T follicular helper cell (primary cell): ENCODE data around the gene ZNF862.
"Not testable (repeated sequence)": the region's sequence is repeated elsewhere in the genome, so short reads cannot be mapped to it uniquely, and the experiment has no call there.

Experiments
- DNase-seq: peaks from one replicate; pipeline ENCODE4 v3.0.0-alpha.2; 2020; ENCODE audit warnings: low read depth

ZNF862 gene

GRCh38 chr7:149880638-149881311 lies 42.6 kb downstream of the ZNF862 start:
- DNase-seq, result no peak

GRCh38 chr7:149881328-149882247 lies 43.4 kb downstream of the ZNF862 start:
- DNase-seq, result no peak

GRCh38 chr7:149882248-149883047 lies 44.3 kb downstream of the ZNF862 start:
- no peak for DNase-seq

- no peak for DNase-seq
These were observed 44.9 kb downstream of the ZNF862 start for GRCh38 chr7:149883048-149883438.

- DNase-seq, result no peak
These were observed 45.3 kb downstream of the ZNF862 start for GRCh38 chr7:149883452-149883861.

- no peak for DNase-seq
These were observed 45.8 kb downstream of the ZNF862 start for GRCh38 chr7:149884016-149884415.

- DNase-seq, result no peak
These were observed 46.4 kb downstream of the ZNF862 start for GRCh38 chr7:149884541-149884940.

GRCh38 chr7:149885191-149886017 lies 47.2 kb downstream of the ZNF862 start:
- no peak for DNase-seq

- no peak for DNase-seq
These were observed 47.8 kb downstream of the ZNF862 start for GRCh38 chr7:149886018-149886415.

GRCh38 chr7:149887311-149887710 lies 49.1 kb downstream of the ZNF862 start:
- no peak for DNase-seq

GRCh38 chr7:149890715-149891114 lies 52.5 kb downstream of the ZNF862 start:
- not testable (repeated sequence) for DNase-seq

GRCh38 chr7:149894957-149895356 lies 56.8 kb downstream of the ZNF862 start:
- not testable (repeated sequence) for DNase-seq

- DNase-seq, result not testable (repeated sequence)
These were observed 69.7 kb downstream of the ZNF862 start for GRCh38 chr7:149907776-149908376.

GRCh38 chr7:149910219-149910618 lies 72.0 kb downstream of the ZNF862 start:
- DNase-seq, result not testable (repeated sequence)

GRCh38 chr7:149912126-149912525 lies 74.0 kb downstream of the ZNF862 start:
- not testable (repeated sequence) for DNase-seq
